SU-DHL-6 (cell line): ENCODE measurements around the gene NPAS3.

ENCODE experiments used
- H2AFZ ChIP-seq: fragments of 200-600 bp; sonication (generic); 2 replicates; pipeline ENCODE4 v1.6.1; 2014; ENCODE audit warnings: low read depth, mild to moderate bottlenecking, moderate library complexity, mixed read lengths, antibody characterized with exemption, low read length; ENCODE audit not compliant: severe bottlenecking
- H3F3A ChIP-seq: fragments of 200-600 bp; shearing (Covaris generic); 2 replicates; pipeline ENCODE4 v1.6.0; 2016; ENCODE audit warnings: antibody characterized with exemption, mild to moderate bottlenecking; ENCODE audit not compliant: insufficient read depth
- H3K27ac ChIP-seq: fragments of 200-600 bp; sonication (generic); 2 replicates; pipeline ENCODE4 v1.5.1; 2016; ENCODE audit warnings: low read depth, mild to moderate bottlenecking, low read length, moderate library complexity, mixed read lengths
- H3K27me3 ChIP-seq: fragments of 200-600 bp; sonication (generic), shearing (Covaris generic); 2 replicates; pipeline ENCODE4 v1.6.0; 2014; ENCODE audit warnings: mild to moderate bottlenecking, low read length
- H3K36me3 ChIP-seq: fragments of 200-600 bp; sonication (generic); 2 replicates; pipeline ENCODE4 v1.6.1; 2014; ENCODE audit warnings: mild to moderate bottlenecking, low read length, mixed read lengths
- H3K4me2 ChIP-seq: fragments of 300-600, 200-600 bp; shearing (Covaris generic), sonication (generic); 2 replicates; pipeline ENCODE4 v1.6.0; 2014; ENCODE audit warnings: low read length, low read depth, mild to moderate bottlenecking; ENCODE audit not compliant: poor library complexity, severe bottlenecking
- H3K4me3 ChIP-seq: fragments of 200-600 bp; sonication (generic); 2 replicates; pipeline ENCODE4 v1.5.1; 2014; ENCODE audit warnings: antibody characterized with exemption, low read length, mild to moderate bottlenecking, mixed read lengths; ENCODE audit not compliant: insufficient read depth, poor library complexity, severe bottlenecking
- H3K79me2 ChIP-seq: fragments of 200-600 bp; sonication (generic); 2 replicates; pipeline ENCODE4 v1.6.1; 2014; ENCODE audit warnings: mild to moderate bottlenecking, low read length, moderate library complexity; ENCODE audit not compliant: insufficient read depth
- H3K9ac ChIP-seq: fragments of 200-600 bp; sonication (generic); 2 replicates; pipeline ENCODE4 v1.7.0; 2014; ENCODE audit warnings: mild to moderate bottlenecking, low read length
- H3K9me2 ChIP-seq: fragments of 200-600 bp; sonication (generic); replicated peaks from 2 replicates; pipeline ENCODE4 v1.6.1; 2014; ENCODE audit warnings: low read length; ENCODE audit not compliant: insufficient read depth
- H3K9me3 ChIP-seq: fragments of 200-600 bp; sonication (generic); 2 replicates; pipeline ENCODE4 v1.6.1; 2014; ENCODE audit warnings: low read length, mixed read lengths; ENCODE audit not compliant: insufficient read depth
- H4K20me1 ChIP-seq: fragments of 200-600 bp; sonication (generic); 2 replicates; pipeline ENCODE4 v1.6.1; 2014; ENCODE audit warnings: low read depth, mild to moderate bottlenecking, antibody characterized with exemption, low read length, moderate library complexity, mixed read lengths
- CTCF ChIP-seq: fragments of 200-600 bp; sonication (generic); IDR thresholded peaks from one replicate; pipeline ENCODE4 v1.5.1; 2017; ENCODE audit warnings: antibody characterized with exemption, mild to moderate bottlenecking, low read length, moderate library complexity; ENCODE audit not compliant: insufficient read depth, poor library complexity, severe bottlenecking
- EZH2phosphoT487 ChIP-seq: fragments of 200-600 bp; sonication (generic), shearing (Covaris generic); conservative IDR thresholded peaks from 2 replicates; pipeline ENCODE4 v1.6.1; 2018; ENCODE audit warnings: mild to moderate bottlenecking, antibody characterized with exemption, low read length, moderate library complexity, mixed read lengths

Gene NPAS3

DNA sequence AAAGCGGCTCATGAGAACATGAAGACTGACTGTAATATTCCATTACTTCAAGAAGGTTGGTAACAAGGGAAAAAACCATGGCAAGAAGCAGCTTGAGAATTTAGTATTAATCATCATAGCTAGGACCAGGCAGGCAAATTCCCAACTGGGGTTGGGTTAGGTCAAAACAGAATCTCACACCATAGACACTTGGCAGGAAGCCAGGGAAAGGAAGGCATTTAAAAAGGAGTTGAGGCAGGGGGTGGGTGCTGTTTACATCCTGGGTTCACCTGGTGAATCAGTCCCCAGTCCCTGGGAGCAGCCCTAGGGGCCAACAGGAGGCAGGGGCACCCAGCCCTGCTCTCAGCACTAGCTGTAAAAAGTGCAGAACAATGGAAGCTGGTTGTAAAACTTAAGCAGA lies 903.6 kb downstream of the NPAS3 start:
- H3K27me3 ChIP-seq: no peaks in the 10 kb centered on the region
- no peak overlapping the region for H3K4me3 ChIP-seq
- no peak overlapping the region for H3K4me2 ChIP-seq
- no peak overlapping the region for H3K9ac ChIP-seq
- no peak overlapping the region for H3K27ac ChIP-seq
- no peaks in the 10 kb centered on the region for H3K9me3 ChIP-seq
- H3K36me3 ChIP-seq: no peaks in the 10 kb centered on the region
- H3F3A ChIP-seq: no peaks in the 10 kb centered on the region
- H3K79me2 ChIP-seq: no peaks in the 10 kb centered on the region
- H2AFZ ChIP-seq: no peak overlapping the region
- TF ChIP-seq EZH2phosphoT487: no peak
- TF ChIP-seq CTCF: no peak
- no peaks in the 10 kb centered on the region for H3K9me2 ChIP-seq
- no peaks in the 10 kb centered on the region for H4K20me1 ChIP-seq

- Histone ChIP-seq H3K4me3 (no peak overlapping the region), H3K27me3 (no peaks in the 10 kb centered on the region), H3K79me2 (no peaks in the 10 kb centered on the region)
Observed at GRCh38 chr14:33844118-33844517, 905.4 kb downstream of the NPAS3 start.

GRCh38 chr14:33846100-33846824 lies 907.6 kb downstream of the NPAS3 start:
- H3K36me3 ChIP-seq: no peaks in the 10 kb centered on the region
- H3K4me3 ChIP-seq: no peak overlapping the region
- no peaks in the 10 kb centered on the region for H3K27me3 ChIP-seq
- TF ChIP-seq CTCF (no peak), EZH2phosphoT487 (no peak)
- no peaks in the 10 kb centered on the region for H4K20me1 ChIP-seq
- no peak overlapping the region for H3K4me2 ChIP-seq
- no peaks in the 10 kb centered on the region for H3K9me3 ChIP-seq
- no peak overlapping the region for H3K9ac ChIP-seq
- no peaks in the 10 kb centered on the region for H3K9me2 ChIP-seq
- H3K27ac ChIP-seq: no peak overlapping the region
- no peaks in the 10 kb centered on the region for H3K79me2 ChIP-seq
- no peaks in the 10 kb centered on the region for H3F3A ChIP-seq
- no peak overlapping the region for H2AFZ ChIP-seq

More at GRCh38 chr14:33844118-33844517, 905.4 kb downstream of the NPAS3 start:
- Histone ChIP-seq H3K36me3 (no peaks in the 10 kb centered on the region), H3K9ac (no peak overlapping the region), H4K20me1 (no peaks in the 10 kb centered on the region), H3F3A (no peaks in the 10 kb centered on the region), H3K4me2 (no peak overlapping the region), H3K9me3 (no peaks in the 10 kb centered on the region), H3K27ac (no peak overlapping the region), H2AFZ (no peak overlapping the region), H3K9me2 (no peaks in the 10 kb centered on the region)
- TF ChIP-seq CTCF: no peak
- no peak for TF ChIP-seq EZH2phosphoT487
